ENCODE data around the gene C21orf91.

The C21orf91 gene

DNA sequence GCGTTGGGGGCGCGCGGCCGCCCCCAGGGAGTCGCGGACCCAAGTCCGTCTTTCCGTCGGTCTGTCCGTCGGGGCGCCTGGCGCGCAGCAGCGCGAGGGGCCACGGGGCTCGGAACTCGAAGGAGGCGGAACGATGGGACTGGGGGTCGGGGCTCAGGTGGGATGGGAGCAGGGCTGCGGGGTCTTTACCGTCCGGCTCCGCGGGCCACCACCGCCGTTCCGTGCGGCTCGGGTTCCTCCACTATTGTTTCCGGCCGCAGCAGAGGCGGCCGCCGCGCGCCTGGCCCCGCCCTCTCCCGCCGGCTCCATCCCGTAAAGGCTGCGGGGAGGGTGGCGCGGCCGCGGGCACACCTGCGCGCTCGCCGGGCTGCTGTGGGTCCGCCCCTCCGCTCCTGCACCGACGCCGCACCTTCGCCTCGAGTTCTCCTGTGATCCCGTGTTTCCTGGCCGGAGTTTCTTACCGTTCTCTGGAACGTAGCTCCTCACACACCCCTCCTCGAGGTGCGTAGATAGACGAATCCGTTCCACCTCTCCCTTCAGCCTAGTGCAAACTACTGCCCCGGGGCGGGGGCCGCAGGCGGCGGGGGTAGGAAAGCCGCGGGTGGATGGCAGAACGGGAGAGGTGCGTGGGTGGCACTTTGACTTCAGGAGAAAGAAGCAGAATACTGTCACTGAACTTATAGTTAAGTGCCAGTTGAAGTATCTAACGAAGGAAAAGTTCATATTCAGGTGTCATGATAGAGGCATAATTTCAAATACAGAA lies at the start of gene C21orf91:
Gene C21orf91 (minus strand): TSS at position 243 of the 763 bp plus-strand sequence. CDS start 1,038 bp downstream, outside the sequence.
- peak; percentile 65 for DNase-seq

DNA sequence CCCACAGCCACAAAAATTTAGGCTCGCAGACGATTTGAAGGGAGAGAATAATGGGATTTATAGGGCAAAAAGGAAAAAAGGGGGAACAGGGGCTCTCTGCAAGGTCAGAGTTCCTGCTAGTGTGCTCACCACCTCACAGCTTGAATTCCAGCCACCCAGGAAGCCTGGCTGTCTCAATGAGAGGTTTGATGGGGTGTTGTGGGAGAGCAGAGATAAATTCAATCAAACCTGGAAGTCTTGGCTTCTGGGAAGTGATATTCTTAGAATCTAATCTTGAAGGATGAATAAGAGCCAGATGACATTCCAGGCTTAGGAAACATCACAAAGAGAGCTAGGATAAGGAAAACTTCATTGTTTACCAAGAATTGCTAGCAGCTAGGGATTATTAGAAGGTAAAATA lies 47.4 kb upstream of the C21orf91 start:
- no peak for DNase-seq

DNA sequence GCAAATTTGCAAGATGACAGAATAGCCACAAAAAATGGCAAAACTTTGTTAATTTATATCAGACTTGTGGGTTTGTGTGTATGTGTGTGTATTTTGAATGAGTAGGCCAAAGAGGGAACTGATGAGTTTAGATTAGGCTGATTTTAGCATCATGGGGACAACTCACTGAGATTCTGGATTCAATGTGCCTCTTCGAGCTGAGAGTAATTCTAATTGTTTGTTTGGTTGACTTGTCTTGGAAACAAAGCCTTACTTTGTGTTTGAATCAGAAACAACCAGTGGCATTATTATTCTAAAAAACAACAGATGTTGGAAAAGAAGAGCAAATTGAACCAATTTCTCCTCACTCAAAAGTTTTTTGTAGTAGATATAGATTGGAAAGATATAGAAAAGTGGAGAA lies 40.5 kb upstream of the C21orf91 start:
- no peak for DNase-seq

DNA sequence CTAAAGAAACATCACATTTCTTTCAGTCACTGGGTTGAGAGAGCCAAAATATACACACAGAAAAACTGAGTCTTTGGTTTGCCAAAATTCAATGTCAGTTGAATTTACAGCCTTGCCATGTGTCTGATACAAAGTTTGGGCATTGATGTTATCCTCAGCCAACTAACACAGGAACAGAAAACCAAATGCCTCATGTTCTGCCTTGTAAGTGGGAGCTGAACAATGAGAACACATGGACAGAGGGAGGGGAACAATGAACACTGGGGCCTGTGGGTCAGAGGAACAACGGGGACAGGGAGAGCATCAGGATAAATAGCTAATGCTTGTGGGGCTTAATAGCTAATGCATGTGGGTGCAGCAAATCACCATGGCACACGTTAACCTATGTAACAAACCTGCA lies 39.6 kb upstream of the C21orf91 start:
- DNase-seq = no peak

DNA sequence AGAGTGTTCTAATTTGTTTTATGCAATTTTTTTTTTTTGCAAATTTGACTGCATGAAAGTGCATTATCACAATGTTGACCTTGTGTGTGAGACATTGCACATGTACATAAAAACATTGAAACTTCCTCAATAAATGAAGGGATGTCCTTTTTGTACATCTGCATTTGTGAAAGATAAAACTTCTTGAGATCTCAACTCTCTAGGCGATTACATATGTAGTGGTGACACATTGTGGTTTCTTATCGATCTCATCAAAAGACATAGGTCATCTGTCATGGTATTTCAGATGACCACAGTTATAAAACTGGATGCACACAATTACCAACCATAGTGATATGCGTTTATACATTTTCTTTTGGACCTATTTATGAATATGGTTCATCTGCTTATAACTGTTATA lies 35.6 kb upstream of the C21orf91 start:
- no peak for DNase-seq

DNA sequence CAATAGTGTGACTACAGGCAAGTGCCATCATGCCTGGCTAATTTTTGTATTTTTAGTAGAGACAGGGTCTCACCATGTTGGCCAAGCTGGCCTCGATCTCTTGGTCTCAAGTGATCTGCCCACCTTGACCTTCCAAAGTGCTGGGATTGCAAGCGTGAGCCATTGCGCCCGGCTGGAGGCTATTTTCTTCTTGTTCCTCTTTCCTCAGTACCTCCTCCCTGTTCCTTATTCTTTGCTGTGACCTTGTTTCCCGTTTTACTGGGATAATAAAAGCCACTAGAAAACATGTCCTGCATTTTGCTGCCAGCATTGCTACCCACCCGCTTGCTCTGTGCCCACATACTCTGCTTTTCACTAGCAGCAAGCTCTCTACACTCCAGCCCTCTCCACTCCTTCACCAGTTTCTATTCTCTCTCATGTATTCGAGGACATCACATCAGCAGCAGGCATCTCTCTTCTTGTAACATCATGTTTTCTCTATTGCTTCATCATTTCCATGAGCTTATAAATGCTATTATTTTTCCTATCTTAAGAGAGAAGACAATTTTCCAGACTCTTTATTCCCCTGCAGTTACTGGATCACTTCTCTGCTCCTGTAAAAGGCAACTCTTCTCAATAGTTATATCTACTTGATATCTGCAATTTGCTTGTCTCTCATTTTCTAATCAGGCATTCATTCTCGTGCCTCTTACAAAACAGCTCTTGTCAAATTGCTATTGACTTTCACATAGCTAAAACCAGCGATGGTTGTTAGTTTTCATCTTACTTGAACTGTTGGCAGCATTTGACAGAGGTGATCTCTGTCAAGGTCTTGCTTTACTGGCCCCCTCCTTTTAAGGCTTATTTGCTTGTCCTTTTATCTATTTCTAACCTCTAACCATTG lies 34.5 kb upstream of the C21orf91 start:
- no peak for DNase-seq

DNA sequence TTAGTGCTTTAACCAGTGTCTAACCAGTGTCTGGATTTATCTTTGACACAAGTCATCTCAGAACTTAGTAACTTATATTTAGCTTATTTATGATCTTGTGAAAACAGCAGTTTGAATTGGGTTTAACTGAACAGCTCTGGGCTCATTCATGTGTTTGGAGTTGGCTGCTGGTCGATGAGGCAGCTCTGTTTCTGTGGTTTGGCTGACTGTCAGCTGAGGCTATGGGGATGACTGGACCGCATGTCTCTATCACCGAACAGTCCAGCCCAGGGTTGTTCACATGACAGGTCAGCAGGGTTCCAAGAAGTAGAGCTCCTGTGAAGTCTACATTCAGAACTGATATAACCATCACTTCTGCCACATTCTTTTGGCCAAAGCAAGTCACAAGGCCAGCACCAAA lies 29.1 kb upstream of the C21orf91 start:
- no peak for DNase-seq

DNA sequence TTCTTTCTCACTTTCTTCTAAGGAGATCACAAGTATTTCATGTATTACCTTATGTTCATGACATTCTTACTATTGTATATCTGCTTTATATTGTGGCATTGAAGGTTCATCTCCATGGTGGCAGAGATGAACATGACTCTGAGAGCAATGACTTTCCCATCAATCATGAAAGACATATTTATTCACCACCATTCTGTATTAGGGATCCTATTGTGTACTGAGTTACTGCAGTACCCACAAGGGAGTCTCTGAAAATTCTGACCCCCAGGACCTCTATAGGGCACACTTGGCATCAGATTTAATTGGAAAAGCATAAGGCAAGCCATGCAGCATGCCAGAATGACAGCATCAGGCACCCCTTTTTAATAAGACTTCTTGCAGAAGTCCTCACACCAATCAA lies 21.9 kb upstream of the C21orf91 start:
- DNase-seq = no peak

DNA sequence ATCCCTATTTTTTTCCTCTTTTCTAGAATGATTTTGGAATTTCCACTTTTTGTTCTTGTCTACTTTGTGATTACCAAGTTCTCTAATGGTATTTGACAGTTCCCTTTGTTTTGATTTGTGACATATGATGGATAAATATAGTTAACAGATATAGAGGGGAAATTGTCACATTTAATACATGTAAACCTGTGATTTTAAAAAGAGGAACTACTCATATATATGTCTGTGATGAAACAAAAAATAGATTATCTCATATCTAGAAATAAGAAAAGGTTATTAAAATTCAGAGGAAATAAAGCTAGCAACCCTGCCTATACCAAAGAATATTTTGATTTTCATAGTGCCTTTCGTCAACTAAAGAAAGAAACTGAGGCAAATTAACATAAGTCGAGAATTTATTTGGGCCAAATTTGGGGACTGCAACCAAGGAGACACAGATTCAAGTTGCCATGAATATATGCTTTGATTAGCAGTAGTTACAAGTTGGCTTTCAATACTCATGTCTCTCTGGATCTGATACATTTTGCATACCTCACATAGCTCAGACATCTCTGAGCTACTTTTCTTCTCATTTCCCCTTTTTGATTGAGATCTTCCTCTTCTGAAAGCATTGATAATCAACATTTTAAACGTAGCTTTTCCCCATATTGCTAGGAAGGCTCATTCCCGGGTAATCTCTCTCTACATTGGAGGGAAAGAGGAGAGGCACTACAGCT lies 15.6 kb upstream of the C21orf91 start:
- no peak for DNase-seq

DNA sequence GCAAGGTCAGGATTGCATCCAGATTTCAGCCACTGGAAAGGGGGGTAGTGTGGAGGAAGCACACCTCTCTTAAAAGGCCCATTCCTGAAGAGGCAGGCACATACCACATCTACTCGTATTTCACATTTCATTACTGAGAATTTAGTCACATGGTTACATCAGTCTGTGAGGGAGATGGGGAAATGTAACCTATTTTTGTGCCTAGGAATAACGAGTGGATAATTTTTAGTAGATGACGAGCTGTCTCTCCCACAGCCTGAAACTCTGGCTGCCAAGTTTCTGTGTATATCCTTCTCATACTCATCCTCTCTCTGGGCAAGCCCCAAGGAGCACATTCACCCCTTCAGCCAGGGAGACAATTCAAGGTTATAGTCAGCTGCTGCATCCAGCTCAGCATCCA lies 10.3 kb upstream of the C21orf91 start:
- no peak for DNase-seq

DNA sequence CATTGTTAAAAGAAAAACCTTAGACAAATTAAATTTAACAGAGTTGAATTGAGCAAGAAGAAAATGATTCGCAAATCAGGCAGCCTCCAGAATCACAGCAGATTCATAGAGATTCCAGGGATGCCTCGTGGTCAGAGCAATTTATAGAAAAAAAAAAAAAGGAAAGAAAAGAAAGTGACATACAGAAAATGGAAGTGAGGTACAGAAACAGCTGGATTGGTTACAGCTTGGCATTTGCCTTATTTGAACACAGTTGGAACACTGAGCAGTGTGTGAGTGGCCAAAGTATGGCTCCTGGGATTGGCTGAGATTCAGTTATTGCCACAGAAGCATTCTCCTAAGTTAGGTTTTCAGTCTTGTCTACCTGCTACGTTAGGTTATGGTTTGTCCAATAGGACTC lies 9.1 kb upstream of the C21orf91 start:
- no peak for DNase-seq

DNA sequence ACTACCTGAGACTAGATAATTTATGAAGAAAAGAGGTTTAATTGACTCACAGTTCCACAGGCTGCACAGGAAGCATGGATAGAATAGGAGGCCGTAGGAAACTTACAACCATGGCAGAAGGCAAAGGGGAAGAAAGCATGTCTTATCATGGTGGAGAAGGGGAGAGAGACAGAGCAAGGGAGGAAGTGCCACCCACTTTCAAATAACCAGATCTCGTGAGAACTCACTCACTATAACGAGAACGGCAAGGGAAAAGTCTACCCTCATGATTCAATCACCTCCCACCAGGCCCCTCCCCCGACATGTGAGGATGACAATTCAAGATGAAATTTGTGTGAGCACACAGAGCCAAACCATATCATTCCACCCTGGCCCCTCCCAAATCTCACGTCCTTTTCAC lies 4.7 kb upstream of the C21orf91 start:
- no peak for DNase-seq

DNA sequence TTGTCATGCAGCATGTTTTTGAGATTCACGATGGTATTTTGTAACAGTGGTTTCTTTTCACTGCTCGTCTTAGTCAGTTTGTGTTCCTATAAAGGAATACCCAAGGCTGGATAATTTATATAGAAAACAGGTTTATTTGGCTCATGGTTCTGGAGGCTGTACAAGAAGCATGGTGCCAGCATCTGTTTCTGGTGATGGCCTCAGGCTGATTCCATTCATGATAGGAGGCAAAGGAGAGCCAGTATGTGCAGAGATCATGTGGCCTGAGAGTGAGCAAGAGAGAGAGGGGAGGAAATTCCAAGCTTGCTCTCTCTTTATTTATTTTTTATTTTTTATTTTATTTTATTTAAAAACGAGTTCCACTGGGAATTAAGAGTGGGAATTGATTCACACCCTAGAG lies 2.0 kb upstream of the C21orf91 start:
- DNase-seq = no peak

DNA sequence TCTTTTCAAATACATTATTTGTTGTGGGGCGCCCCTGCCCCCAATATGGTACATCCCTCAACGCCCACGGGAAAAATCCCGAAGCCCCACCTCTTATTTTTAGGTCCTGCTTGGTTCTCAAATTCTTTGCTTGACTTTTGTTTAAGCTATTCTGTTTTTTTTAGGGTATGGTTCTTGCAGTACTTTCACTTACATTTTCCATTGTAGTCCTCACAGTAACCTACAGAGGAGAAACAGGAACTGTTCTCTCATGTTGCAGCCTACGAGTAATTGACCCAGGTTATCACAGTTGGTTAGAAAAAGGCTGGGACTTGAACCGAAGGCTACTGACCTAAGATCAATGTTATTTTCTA lies 697 bp upstream of the C21orf91 start:
- DNase-seq = peak; percentile 38

DNA sequence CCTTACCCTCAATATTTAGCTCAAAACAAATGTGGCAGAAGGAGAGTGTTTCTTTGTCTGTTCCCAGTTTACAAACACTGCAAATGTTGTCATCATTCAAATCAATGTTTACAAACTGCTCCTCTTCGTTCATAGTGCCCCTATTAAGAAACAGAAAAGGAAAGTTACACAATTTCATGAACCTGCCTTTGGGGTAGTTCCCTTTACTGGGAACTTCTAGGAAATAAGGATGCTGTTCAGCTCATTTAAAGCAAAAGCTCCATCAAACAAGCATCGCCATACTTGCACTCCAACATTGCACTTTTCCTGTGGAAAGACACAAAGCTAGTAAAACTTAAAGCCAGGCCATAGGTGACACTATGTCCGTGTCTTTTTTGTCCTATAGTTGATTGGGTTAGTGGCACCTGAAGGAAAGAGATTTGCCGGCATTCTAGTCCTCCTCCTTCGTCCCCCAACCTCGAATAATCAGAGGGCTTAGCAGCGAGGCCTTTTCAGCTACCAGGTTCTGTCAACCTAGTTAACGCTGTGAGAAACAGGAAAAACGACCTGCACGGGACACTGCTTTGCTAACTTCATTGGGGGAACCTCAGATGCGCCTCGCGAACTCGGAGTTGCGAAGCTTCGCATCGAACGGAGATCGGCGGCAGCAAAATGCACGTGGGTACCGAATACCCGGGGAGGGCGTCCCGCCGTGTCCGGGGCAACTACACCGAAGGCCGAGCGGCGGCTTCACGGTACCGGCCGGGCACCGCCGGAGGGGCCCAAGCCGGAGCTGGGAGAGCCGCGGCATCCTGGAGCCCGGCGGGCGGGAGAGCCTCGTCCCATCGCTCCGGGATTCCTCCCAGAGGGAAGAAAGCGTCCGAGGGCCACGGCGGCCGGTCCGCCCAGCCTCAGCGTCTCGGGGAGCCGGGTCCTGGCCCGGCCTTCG lies 706 bp downstream of the C21orf91 start:
- DNase-seq = peak; percentile 26

DNA sequence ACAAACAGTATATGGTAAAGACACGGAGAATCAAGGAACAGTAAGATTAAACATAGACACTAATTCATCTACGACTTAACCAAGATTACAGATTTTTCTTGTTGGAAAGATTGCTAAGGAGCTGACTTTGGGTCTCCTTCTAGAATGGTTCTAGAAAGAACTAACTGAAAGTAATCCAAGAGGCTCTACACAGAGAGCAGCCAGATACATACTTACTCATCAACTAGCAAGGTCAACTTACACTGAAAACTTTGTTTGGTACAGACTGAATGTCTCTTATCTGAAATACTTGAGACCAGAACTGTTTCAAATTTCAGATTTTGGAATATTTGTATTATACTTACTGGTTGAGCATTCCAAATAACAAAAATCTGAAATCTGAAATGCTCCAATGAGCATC lies 5.8 kb downstream of the C21orf91 start:
- no peak for DNase-seq

DNA sequence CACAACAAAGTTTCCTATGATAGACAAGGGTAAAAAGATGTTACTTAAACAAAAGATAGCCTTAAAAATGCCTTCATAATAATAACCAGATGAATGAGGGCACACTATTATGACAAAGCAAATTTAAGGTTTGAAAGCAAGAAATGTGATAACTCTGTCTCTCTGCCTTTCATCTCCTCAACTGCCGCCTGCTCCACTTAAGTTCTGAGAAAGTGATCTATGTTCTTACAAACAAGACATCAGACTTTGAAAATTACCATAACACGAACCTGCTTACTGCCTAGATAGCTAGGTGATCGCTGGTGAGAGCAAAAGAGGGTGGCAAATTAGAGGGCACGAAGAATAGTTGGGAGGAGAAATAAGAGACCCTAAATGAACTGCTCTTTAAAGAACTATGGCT lies 13.2 kb downstream of the C21orf91 start:
- DNase-seq = no peak

DNA sequence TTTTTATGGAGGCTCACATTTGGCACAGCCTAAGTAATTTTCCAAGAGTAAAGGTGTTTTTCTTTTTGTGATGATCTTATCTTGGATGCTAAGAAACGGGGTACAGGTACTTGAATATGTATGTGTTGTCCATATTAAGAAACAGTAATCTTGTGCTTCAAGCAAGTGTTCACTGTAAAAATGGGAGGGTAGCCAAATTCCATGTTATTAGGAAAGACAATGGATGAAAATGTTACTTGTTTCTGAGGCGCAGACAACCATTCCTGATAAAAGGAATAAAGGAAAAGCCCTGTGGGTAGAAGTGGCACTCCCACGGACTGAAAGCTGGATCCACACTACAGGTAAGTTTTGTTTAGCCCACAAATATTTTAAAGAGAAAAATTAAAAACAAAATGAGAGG lies 15.6 kb downstream of the C21orf91 start:
- no peak for DNase-seq

DNA sequence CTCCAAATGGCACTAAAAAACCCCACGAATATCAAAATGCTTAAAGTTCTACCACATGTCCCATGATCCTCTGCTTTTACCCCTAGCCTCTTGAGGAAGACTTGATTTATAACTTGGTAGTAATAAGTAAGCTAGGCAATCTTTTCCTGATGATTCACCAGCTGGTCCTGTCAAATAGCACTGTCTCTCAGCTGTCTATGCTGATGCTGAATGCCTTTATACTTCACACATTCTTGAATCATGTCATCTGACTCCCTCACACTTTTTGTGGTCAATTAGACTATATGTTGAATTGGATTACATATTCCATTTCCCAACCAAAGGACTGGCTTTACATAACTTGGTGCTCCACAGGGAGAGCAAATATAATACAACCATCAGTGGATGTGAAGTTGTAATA lies 16.6 kb downstream of the C21orf91 start:
- no peak for DNase-seq

DNA sequence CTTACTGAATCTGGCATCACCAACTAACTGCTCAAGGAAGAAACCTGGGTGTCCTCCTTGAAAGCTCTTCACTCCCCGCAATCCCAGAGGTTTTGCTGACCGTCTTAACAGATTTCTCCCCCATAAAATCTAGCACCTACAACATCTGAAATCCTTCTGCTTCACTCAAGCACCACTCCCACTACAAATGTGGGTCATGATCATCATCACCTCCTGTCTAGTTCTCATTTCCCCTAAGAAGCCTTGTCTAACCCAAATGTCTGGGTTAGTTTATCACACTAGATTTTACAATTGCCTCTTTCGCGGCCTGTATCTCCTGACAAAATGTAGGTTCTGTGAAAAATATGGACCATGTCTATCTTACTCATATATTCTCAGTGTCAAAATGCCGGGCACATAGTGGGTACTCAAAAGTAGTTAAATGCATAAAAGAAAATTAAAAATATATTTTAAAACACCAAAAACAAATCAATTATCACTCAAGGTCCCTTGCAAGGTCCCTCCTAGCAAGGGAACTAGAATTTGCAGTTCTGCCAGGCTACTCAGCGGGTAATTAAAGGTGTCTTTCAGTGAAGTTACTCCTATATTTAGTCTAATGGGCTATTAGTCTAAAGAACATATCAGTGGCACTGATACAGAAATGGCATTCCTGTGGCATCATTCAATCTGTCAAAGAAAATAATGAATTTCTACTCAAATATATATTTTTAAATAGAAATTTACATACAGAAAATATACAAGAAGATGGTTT lies 19.6 kb downstream of the C21orf91 start:
- no peak for DNase-seq

DNA sequence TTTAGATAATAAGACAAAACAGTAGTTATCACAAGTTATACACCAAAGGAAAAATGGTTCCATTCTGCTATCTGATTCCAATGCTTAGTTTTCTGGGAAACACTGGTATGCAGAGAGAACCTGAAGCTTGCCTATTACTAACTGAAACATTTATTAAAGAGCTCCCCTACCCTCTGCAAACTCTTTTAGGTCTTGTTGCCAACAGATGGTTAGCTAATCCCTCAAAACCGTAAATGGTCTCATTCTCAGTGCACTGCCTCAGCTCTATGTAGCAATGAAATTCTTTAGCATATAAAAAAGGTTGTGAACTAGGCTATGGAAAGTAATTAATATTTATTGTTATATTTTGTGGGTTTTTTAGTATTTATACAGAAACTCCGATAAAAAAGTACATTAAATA lies 20.4 kb downstream of the C21orf91 start:
- no peak for DNase-seq

DNA sequence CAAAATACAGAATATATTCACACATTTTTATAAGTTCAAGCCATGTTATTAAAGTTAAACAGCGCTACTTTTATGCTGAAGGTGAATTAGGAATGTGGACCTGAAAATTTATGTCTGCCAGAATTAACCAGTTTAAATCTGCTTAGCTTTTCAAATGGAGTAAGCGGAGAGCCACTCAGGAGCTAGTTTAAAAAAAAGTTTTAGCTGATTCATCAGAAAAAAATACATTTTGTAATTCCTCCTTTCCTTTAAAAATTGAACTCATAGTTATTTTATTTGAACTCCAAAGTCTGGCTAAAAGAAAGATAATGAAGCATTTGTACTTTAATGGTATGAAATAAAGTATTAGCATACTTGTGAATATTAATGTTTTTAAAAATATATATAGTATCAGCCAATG lies 21.2 kb downstream of the C21orf91 start:
- DNase-seq = no peak

Measured in DMS153 (cell line).